Ascending aorta (tissue), 2 donors: ENCODE data around the gene PHF13. TPM values are rescaled to one million over a fixed set of nuclear protein-coding genes. Genes with fewer than 3 reads are reported as not detected.
"Not testable (repeated sequence)": the region's sequence is repeated elsewhere in the genome, so short reads cannot be mapped to it uniquely, and the experiment has no call there.

Experiments
- DNase-seq, 2 donors: peaks; one replicate each; pipeline ENCODE4 v3.0.0-alpha.2; 2019; ENCODE audit warnings: low spot score in 2 of 2
- H3K27ac ChIP-seq, 2 donors: fragments of 200-600 bp; sonication (generic); one replicate each; pipeline ENCODE4 v1.5.1; 2016 to 2017; ENCODE audit warnings: mild to moderate bottlenecking in 1 of 2
- H3K27me3 ChIP-seq: fragments of 200-600 bp; sonication (generic); one replicate; pipeline ENCODE4 v1.5.1; 2017
- H3K36me3 ChIP-seq, 2 donors: fragments of 200-600 bp; sonication (generic); one replicate each; pipeline ENCODE4 v1.5.1; 2016
- H3K4me1 ChIP-seq, 2 donors: fragments of 200-600 bp; sonication (generic); one replicate each; pipeline ENCODE4 v1.5.1; 2016 to 2017; ENCODE audit warnings: mild to moderate bottlenecking in 1 of 2
- H3K4me3 ChIP-seq, 2 donors: fragments of 200-600 bp; sonication (generic); one replicate each; pipeline ENCODE4 v1.5.1; 2016 to 2017; ENCODE audit warnings: mild to moderate bottlenecking in 1 of 2
- H3K9me3 ChIP-seq, 2 donors: fragments of 200-600 bp; sonication (generic); one replicate each; pipeline ENCODE4 v1.5.1; 2016
- CTCF ChIP-seq, 3 experiments: fragments of 200-600 bp in 2 of 3; fragments of 450-650 bp in 1 of 3; sonication (generic) in 2 of 3; IDR thresholded peaks; one replicate each; pipeline ENCODE4 v1.5.1; 2016 to 2019; ENCODE audit warnings: antibody characterized with exemption in 3 of 3, mild to moderate bottlenecking in 1 of 3, moderate library complexity in 1 of 3
- intact Hi-C: fragments of 100-400 bp; cut with DNase I; formaldehyde crosslinking; loops from one replicate; pipeline ENCODE4 v1.15.1; 2023
- total RNA-seq: library from RNA; depleted of rRNA; stranded (reverse); fragments of >200 nt; gene quantifications from one replicate; pipeline ENCODE4 v1.1.0, GENCODE V29; 2016

PHF13 gene
- total RNA-seq, 1 donor from 2014 or later = 1.5 TPM

- Histone ChIP-seq H3K27ac (no peak overlapping the region), H3K9me3 (no peaks in the 10 kb centered on the region), H3K27me3 (no peaks in the 10 kb centered on the region), H3K4me1 (no peaks in the 10 kb centered on the region), H3K36me3 (peaks cover 19 to 23% of the 10 kb centered on the region in 2 donors), H3K4me3 (no peak overlapping the region)
- intact Hi-C loops = no loop called here
- TF ChIP-seq CTCF (IDR thresholded peaks at IDR 0.05) = no peak
- DNase-seq = no peak
These were observed 43.6 kb downstream of the PHF13 start for GRCh38 chr1:6657138-6657537.

- peaks cover 5 to 10% of the 10 kb centered on the region in 2 donors for H3K36me3 ChIP-seq
- no peaks in the 10 kb centered on the region for H3K27me3 ChIP-seq
- H3K4me3 ChIP-seq = no peak overlapping the region
- no peaks in the 10 kb centered on the region for H3K4me1 ChIP-seq
- H3K27ac ChIP-seq = no peak overlapping the region
- TF ChIP-seq CTCF (IDR thresholded peaks at IDR 0.05) = no peak
- intact Hi-C loops = no loop called here
- DNase-seq = no peak
- no peaks in the 10 kb centered on the region for H3K9me3 ChIP-seq
These were observed 45.0 kb downstream of the PHF13 start for GRCh38 chr1:6658359-6659060.

- intact Hi-C loops = no loop called here
- Histone ChIP-seq H3K4me1 (no peaks in the 10 kb centered on the region), H3K36me3 (peaks cover 0 to 7% of the 10 kb centered on the region in 2 donors), H3K27ac (no peak overlapping the region), H3K4me3 (no peak overlapping the region), H3K27me3 (no peaks in the 10 kb centered on the region), H3K9me3 (no peaks in the 10 kb centered on the region)
- TF ChIP-seq CTCF (IDR thresholded peaks at IDR 0.05) = no peak
- no peak for DNase-seq
These were observed 47.0 kb downstream of the PHF13 start for GRCh38 chr1:6660415-6661049.

GRCh38 chr1:6662468-6662867, 48.9 kb downstream of the PHF13 start:
- peaks cover 15 to 22% of the 10 kb centered on the region in 2 donors for H3K36me3 ChIP-seq
- H3K27ac ChIP-seq, H3K27me3 ChIP-seq, H3K4me1 ChIP-seq, H3K9me3 ChIP-seq, intact Hi-C loops, DNase-seq, H3K4me3 ChIP-seq: not testable (repeated sequence)

GRCh38 chr1:6666696-6667095, 53.2 kb downstream of the PHF13 start:
- intact Hi-C loops = no loop called here
- TF ChIP-seq CTCF (IDR thresholded peaks at IDR 0.05) = no peak
- H3K27ac ChIP-seq = no peak overlapping the region
- H3K9me3 ChIP-seq = no peaks in the 10 kb centered on the region
- H3K27me3 ChIP-seq = no peaks in the 10 kb centered on the region
- H3K4me1 ChIP-seq = no peaks in the 10 kb centered on the region
- peaks cover 15 to 27% of the 10 kb centered on the region in 2 donors for H3K36me3 ChIP-seq
- no peak overlapping the region for H3K4me3 ChIP-seq
- DNase-seq = no peak

GRCh38 chr1:6667139-6667538, 53.6 kb downstream of the PHF13 start:
- intact Hi-C loops = no loop called here
- Histone ChIP-seq H3K9me3 (no peaks in the 10 kb centered on the region), H3K4me3 (no peak overlapping the region), H3K27ac (no peak overlapping the region), H3K27me3 (no peaks in the 10 kb centered on the region), H3K36me3 (peaks cover 15 to 27% of the 10 kb centered on the region in 2 donors), H3K4me1 (no peaks in the 10 kb centered on the region)
- peak in 1 of 2 donors; percentile 31 for DNase-seq
- no peak for TF ChIP-seq CTCF (IDR thresholded peaks at IDR 0.05)
